ENCODE data around the gene APOC3.

DNA sequence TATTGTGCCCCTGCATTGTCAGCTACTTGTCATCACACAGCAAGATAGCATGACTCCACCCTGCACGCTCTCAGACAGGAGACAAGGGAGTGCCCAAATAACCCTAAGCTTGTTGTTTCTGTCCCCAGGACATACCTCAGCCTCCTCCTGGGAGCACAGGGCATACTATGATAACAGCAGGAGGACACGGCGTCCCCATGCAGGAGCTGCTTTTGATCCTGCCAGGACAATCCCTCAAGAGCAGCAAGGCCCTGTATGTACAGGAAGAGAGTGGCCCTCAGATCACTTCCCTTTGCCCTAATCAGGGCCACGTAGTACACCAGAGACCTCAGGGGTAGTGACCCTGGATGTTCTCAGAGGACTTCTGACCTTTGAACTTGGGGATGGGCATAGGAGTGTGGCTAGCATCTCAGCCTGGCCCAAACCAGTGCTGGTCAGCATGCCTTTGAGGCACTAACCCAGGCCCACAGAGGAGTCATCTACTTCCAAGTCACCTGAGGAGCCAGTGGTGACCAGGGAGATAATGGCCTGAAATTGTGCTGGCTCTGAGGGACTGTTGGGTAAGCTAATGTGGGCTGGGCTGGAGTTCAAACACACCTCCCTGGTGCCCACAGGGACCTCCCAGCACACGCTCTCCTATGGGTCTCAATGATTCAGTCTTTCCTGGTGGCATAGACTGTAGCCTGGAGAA is 15.8 kb upstream of the APOC3 start:
- TF ChIP-seq, protein P1, sequence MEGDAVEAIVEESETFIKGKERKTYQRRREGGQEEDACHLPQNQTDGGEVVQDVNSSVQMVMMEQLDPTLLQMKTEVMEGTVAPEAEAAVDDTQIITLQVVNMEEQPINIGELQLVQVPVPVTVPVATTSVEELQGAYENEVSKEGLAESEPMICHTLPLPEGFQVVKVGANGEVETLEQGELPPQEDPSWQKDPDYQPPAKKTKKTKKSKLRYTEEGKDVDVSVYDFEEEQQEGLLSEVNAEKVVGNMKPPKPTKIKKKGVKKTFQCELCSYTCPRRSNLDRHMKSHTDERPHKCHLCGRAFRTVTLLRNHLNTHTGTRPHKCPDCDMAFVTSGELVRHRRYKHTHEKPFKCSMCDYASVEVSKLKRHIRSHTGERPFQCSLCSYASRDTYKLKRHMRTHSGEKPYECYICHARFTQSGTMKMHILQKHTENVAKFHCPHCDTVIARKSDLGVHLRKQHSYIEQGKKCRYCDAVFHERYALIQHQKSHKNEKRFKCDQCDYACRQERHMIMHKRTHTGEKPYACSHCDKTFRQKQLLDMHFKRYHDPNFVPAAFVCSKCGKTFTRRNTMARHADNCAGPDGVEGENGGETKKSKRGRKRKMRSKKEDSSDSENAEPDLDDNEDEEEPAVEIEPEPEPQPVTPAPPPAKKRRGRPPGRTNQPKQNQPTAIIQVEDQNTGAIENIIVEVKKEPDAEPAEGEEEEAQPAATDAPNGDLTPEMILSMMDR (conservative IDR thresholded peaks at IDR 0.05): no peak
- TF ChIP-seq ZFX (IDR thresholded peaks at IDR 0.05): no peak

Measured in C4-2B (cell line).